ENCODE measurements around the gene PLCB2.

Gene PLCB2

DNA sequence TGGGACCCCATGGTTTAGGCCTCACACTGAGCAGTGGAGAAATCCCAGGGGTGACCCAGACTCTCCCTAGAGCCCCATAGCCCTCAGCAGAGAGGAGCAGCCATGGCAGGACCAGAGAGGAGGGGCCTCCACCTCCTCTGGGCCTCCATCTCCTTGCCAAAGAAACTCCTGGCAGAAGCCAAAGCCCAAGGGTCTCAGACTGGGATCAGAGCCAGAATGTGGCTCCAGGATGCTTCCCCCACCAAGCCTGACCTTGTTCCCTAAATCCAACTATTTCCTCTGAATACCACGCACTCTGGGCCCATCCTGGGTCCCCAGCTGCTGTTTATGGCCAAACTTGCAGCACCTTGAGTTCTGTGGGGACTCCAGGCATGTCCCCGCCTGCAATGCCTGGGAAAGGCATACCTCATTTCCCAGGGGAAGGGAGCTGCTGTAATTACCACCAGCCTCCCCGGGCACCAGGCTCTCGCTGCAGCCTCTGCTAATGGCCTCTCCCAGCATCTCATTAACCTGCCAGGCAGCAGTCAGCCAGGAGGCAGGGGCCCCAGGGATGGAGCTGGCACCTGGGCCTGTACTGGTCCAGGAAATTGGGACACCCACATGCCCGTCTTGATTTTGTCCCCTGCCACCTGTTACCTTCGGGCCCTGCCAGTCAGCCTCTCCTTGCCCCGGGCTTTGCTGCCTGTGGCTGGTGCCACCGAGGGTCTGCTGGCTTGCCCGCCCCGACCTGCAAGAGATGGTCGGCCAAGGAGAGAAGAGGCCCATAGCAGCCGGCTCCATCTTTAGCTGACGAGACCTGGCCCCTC lies 28.4 kb upstream of the PLCB2 start:
- no peak for TF ChIP-seq GATA2 (IDR thresholded peaks at IDR 0.05; ENCODE audit: low read depth, low read length)
- TF ChIP-seq GATA3 (IDR thresholded peaks at IDR 0.05; ENCODE audit: low read depth, low read length), result no peak

DNA sequence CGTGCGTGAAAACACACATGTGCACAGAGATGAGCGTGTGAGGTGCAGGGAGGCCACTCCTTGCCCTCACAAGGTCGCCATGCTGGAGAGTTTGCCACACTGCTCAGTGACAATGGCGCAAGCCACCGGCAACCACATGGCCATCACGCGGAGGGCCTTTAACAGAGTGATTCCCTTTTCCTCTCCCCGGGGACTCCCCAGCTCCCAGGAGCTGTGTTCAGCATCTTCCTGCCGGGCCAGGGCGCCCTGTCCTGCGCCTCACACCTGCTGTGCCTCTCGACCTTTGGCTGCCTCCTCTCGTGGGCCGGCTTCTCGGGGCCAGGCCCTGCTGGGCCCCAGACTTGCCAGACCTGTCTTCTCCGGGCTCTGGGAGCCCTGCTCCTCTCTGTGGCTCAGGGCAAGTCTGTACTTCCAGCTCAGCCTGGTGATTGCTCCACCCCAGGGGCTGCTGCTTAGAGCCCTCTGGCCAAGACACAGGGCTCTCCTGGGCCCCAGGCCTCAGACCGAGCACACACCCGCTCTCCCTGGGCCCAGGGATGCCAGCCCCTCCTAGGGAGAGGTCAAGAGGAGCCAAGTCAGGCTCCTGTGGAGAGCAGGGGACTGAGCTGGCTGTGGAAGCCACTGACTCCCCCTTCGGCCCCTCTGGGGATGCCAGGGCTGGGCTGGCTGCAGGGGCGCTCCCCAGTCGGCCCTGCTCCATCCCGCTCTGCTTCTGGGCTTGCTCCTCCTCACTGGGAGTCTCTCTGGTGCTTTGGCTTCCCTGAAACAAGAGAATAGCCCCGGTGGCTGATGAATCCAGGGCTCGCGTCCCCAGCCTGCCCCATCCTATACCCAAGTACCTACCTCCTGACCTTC lies 27.4 kb upstream of the PLCB2 start:
- no peak for TF ChIP-seq GATA3 (IDR thresholded peaks at IDR 0.05; ENCODE audit: low read depth, low read length)
- no peak for TF ChIP-seq GATA2 (IDR thresholded peaks at IDR 0.05; ENCODE audit: low read depth, low read length)

DNA sequence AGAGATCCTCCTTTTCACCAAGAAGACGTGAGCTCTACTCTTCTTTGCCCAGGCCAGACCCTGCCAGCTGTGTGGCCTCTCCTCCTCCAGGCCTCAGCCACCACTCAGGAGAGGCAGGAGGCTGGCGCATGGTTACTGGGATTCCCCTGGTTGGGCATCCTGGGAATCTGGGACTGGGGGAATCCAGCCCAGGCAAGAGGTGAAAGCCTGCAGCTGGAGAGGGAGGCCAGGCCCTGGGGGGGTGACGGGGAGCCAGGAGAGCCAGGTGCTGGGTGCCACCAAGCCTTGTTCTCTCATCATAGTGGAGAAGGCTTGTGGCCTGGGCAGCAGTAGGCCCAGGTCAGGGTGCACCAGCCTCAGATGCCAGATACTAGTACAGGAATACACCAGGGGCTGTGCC lies 26.8 kb upstream of the PLCB2 start:
- TF ChIP-seq GATA2 (IDR thresholded peaks at IDR 0.05; ENCODE audit: low read depth, low read length) (no peak), GATA3 (IDR thresholded peaks at IDR 0.05; ENCODE audit: low read depth, low read length) (no peak)

DNA sequence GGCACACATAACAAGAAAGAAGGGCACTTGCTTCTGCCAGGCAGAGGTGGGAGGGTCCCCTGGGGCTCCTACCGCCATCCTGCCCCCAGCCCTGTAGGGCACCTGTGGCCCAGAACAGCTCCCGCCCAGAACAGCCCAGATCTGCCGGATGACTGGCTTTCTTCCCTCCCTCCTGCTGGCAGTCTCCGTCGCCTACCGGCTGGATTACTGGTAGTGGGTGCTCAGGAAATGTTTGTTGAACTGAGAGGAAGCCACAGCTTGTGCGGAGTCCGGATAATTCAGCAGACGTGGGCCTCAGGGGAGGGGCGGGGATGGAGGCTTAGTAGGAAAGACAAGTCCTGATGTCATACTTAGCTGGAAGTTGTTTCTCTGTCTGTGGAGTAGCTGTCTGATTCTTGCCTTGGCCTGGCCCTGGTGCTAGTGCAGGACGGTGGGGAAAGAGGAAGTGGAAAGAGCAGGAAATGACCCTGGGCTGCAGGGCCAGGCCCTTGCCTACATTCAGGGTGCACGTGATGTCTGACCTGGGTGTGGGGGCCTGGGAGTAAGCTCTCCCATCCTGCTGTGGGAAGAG lies 26.3 kb upstream of the PLCB2 start:
- TF ChIP-seq GATA3 (IDR thresholded peaks at IDR 0.05; ENCODE audit: low read depth, low read length) (no peak), GATA2 (IDR thresholded peaks at IDR 0.05; ENCODE audit: low read depth, low read length) (no peak)

DNA sequence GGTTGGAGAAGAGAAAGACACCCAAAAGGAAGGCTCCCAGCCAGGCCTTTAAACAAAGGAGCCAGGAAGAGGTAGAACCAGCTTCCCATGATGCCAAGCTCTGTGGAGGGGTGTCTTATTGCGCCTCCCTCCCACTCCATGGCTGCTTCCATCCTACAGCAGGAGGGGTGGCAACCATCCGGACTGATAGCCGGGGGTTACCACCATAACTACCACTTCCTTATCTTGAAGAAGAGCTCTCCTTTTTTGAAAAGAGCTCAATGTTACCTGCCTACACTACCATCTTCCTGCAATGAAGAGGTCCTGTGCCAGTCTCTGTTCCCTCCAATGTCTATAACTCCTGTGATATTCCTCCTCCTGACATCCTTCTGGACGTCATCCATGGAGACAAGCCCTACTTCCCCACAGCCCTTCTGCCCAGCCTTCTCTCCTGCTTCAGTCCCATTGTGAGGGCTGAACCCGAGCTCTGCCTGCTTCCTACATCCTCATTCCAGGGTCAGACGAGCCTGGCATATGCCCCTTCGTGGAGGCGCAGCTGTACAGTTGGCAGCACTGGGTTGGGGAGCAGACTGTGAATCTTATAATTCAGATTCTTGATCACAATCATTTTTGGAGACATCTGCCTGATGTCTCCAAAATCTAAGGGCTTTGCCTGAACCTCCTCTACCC lies 24.5 kb upstream of the PLCB2 start:
- no peak for TF ChIP-seq GATA3 (IDR thresholded peaks at IDR 0.05; ENCODE audit: low read depth, low read length)
- TF ChIP-seq GATA2 (IDR thresholded peaks at IDR 0.05; ENCODE audit: low read depth, low read length), result no peak

DNA sequence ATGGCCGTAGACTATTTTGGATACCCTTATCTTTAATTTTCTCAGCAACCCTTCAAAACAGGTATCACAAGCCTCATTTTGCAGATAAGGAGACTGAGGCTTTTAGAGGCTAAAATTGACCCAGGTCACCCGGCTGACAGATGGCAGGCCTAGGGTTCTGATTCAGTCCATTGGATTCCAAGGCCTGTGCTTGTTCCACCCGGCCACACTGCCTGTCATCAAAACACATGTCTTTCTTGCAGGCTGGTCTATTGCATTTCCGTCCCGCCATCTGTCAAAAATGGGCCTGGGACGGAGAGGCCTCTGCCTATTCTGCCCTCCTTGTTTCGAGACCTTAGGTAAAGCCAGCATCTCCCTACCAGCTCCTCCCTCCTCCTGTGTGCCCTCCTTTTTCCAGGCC lies 23.9 kb upstream of the PLCB2 start:
- TF ChIP-seq GATA2 (IDR thresholded peaks at IDR 0.05; ENCODE audit: low read depth, low read length) (no peak), GATA3 (IDR thresholded peaks at IDR 0.05; ENCODE audit: low read depth, low read length) (no peak)

DNA sequence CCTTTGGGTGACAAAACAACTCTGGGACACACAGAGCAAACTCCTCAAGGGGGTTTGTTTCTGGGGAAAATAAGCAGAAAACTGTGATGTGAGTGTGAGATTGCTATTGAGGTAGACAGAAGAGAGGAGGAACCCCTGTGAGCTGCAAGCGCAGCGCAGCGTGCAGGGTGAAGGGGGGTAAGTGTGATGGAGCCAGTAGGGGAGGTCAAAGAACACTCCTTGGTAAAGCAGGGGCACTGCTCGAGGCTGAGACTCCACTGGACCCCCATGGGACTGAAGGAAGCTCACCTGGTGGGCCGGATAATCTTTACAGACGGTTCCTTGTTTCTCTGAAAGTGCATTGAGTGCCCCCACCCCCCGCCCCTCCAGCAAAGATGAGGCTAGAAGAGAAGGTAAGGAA lies 23.3 kb upstream of the PLCB2 start:
- no peak for TF ChIP-seq GATA2 (IDR thresholded peaks at IDR 0.05; ENCODE audit: low read depth, low read length)
- no peak for TF ChIP-seq GATA3 (IDR thresholded peaks at IDR 0.05; ENCODE audit: low read depth, low read length)

DNA sequence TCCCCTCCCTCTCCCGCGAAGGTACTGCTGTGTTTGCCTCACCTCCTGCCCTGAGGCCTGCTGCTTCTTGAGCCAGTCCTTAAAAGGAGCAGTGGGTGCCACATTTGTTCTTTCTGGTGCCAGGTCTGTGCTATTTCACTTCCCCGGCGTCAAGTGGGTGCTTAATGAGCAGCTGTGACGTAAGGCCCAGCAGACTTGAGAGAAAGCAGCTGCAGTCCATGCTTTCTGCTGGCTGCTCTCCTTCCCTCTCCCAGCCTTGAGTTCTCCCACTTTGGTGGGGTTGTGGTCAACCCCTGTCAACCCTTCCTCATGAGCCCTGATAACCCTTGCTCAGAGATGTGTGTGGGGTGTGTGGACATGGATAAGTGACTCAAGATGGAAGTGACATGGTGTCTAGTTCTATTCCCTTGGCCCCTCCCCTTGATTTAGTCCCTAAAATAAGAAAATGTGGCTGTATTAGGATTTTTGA lies 22.7 kb upstream of the PLCB2 start:
- TF ChIP-seq GATA3 (IDR thresholded peaks at IDR 0.05; ENCODE audit: low read depth, low read length) (no peak), GATA2 (IDR thresholded peaks at IDR 0.05; ENCODE audit: low read depth, low read length) (no peak)

DNA sequence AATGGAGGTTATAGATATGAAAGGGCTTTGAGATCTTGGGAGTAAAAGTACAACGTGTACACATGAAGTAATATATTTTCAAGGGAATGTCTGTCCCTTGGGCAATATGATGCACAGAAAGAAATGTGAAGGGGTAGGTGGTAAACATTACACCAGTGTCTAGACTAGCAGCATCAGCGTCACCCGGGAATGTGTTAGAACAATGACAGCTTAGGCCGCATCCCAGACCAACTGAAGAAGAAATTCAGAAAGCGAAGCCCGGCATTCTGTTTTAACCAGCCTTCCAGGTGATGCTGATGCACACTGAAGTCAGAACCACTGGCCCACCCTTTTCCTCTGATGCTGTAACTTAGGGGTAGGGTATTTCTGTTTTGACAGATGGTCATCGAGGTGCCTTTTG lies 22.1 kb upstream of the PLCB2 start:
- TF ChIP-seq GATA3 (IDR thresholded peaks at IDR 0.05; ENCODE audit: low read depth, low read length), result no peak
- TF ChIP-seq GATA2 (IDR thresholded peaks at IDR 0.05; ENCODE audit: low read depth, low read length), result no peak

DNA sequence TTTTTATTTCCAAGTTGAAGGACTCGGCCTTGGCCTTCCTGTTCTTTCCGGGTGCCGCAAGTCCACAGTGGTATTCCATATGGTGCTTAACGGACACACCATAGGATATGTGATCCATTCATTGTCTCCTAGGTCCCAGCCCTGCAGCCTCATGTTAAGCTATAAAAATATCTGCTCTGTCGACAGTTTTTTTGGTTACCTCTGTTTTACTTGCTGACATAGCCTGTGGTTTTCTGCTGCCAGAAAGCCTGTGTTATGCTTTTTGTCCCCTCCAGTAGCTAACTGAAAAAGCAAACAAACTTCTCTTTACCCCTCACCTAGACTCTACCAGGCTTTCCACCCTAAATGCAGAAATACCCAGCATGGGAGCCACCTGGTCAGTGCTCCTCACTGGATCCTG lies 21.0 kb upstream of the PLCB2 start:
- no peak for TF ChIP-seq GATA3 (IDR thresholded peaks at IDR 0.05; ENCODE audit: low read depth, low read length)
- no peak for TF ChIP-seq GATA2 (IDR thresholded peaks at IDR 0.05; ENCODE audit: low read depth, low read length)

DNA sequence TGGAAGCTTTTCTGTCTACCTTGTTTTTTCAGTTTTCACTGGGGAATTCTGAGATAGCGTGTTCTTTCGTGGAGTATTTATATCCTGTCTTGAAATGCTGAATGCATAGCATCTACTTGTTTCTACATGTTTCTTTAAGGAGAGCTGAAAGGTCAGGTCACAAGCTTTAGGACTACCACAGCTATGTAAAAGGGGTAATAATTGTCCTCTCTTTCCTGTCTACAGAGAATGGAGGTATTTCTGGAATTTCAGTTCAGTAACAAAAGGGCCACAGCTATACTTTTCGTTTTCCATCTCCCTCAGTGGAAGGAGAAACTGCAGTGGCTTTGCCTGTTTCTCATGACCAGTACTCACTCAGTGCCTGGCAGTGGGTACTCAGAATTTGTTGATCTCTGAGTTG lies 20.4 kb upstream of the PLCB2 start:
- TF ChIP-seq GATA3 (IDR thresholded peaks at IDR 0.05; ENCODE audit: low read depth, low read length), result no peak
- no peak for TF ChIP-seq GATA2 (IDR thresholded peaks at IDR 0.05; ENCODE audit: low read depth, low read length)

DNA sequence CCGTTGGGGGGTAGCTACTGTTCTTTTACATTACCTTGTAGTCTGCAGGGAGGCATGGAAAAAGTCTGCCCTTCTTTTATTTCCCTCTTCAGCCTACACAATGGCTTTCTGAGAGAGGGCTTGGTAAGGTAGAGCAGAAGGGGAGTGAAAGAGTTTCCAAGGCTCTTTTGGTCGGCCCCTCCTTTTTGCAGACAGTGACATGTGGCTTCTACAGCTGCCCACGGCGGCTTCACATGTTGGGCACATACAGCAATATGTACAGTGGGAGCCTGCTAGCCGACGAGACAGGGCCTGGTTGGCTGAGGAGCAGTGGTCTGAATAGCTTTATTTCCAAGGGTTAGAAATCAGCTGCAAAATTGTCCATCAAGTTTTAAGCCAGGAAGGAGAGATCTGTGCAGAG lies 19.7 kb upstream of the PLCB2 start:
- TF ChIP-seq GATA3 (IDR thresholded peaks at IDR 0.05; ENCODE audit: low read depth, low read length), result no peak
- TF ChIP-seq GATA2 (IDR thresholded peaks at IDR 0.05; ENCODE audit: low read depth, low read length), result no peak

DNA sequence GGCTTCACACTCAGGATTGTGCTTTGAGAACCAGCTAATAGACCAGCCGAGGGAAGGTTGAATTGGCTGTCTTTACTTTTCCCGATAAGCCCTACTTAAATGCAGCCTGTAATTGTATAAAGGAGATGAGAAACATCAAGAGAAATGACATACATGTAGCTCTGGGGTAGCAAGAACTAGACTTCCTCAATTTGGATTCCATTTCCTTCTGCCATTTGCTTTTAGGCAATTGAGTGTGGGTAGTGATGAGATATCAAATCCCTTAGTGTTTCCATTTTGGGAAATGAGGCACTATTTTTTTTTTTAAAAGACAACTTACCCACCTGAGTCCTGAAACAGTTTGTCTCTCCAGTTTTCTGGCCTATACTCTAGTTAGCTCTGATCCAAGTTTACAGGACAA lies 18.0 kb upstream of the PLCB2 start:
- TF ChIP-seq GATA2 (IDR thresholded peaks at IDR 0.05; ENCODE audit: low read depth, low read length), result no peak
- no peak for TF ChIP-seq GATA3 (IDR thresholded peaks at IDR 0.05; ENCODE audit: low read depth, low read length)

DNA sequence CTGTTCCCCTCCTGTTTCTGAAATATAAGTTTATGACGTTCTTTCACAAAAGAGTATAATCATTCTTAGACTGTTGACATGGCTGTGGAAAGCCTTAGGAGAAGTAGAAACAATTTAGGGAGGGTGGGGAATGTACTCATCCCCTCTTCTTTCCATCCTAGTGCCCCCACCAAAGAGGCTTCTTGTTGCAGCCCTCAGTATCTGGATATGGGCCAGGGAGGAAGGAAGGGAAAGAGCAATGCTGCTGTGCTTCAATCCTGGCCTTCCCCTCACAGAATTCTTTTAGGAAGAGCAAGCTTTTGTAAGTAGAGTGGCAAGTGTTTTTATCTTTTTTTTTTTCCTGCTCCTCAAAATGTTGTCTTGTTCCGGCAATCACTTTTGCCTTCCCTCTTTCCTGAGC lies 17.5 kb upstream of the PLCB2 start:
- TF ChIP-seq GATA3 (IDR thresholded peaks at IDR 0.05; ENCODE audit: low read depth, low read length) (no peak), GATA2 (IDR thresholded peaks at IDR 0.05; ENCODE audit: low read depth, low read length) (no peak)

Data from SH-SY5Y (cell line).